Stomach (tissue), 4 donors: Measurements from ENCODE around the gene ITK.

ENCODE experiments used
- EP300 ChIP-seq: sonication (generic); formaldehyde crosslinking; IDR thresholded peaks from one replicate; pipeline ENCODE4 v1.6.1; 2017; ENCODE audit warnings: antibody characterized with exemption
- POLR2A ChIP-seq, 4 donors: fragments of 450-650 bp; IDR thresholded peaks; one replicate each; pipeline ENCODE4 v1.6.1; 2016; ENCODE audit warnings: antibody characterized with exemption in 4 of 4, control low read depth in 2 of 4, mild to moderate bottlenecking in 1 of 4, moderate library complexity in 1 of 4
- POLR2AphosphoS5 ChIP-seq, 3 donors: sonication (generic); formaldehyde crosslinking; IDR thresholded peaks; one replicate each; pipeline ENCODE4 v1.6.1; 2016; ENCODE audit warnings: antibody characterized with exemption in 3 of 3
- TF ChIP-seq, protein P1 (sequence below), 7 experiments: fragments of 450-650 bp in 4 of 7; fragments of 200-600 bp in 3 of 7; sonication (generic) in 3 of 7; IDR thresholded peaks; one replicate each; pipeline ENCODE4 v1.5.1; 2016 to 2019; ENCODE audit warnings: antibody characterized with exemption in 7 of 7, control low read depth in 2 of 7, mild to moderate bottlenecking in 1 of 7

DNA sequence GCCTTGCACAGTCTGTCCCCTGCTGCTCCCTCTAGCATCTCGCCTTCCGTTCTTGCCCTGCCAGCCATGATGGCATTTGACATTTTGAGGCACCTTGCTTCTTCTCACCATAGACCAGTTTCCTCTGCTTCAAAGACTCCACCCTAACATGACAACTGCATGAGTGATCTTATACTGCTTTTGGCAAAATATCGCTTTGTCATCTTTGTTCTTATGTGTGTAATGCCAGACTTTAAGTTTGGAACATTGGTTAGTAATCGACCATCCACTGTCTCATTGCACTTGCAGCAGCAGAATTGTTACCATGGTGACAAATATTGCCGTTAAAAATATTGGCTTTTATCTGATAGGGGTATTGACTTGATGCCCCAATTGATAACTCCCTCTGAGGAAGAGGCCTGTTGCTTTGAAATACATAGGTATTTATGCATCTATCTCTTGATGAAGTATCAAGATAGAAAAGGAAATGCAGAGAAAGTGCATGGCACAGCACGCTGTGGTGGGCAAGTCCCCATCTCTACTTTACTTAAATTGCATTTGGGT is 21.4 kb upstream of the ITK start:
- TF ChIP-seq, protein P1, sequence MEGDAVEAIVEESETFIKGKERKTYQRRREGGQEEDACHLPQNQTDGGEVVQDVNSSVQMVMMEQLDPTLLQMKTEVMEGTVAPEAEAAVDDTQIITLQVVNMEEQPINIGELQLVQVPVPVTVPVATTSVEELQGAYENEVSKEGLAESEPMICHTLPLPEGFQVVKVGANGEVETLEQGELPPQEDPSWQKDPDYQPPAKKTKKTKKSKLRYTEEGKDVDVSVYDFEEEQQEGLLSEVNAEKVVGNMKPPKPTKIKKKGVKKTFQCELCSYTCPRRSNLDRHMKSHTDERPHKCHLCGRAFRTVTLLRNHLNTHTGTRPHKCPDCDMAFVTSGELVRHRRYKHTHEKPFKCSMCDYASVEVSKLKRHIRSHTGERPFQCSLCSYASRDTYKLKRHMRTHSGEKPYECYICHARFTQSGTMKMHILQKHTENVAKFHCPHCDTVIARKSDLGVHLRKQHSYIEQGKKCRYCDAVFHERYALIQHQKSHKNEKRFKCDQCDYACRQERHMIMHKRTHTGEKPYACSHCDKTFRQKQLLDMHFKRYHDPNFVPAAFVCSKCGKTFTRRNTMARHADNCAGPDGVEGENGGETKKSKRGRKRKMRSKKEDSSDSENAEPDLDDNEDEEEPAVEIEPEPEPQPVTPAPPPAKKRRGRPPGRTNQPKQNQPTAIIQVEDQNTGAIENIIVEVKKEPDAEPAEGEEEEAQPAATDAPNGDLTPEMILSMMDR (IDR thresholded peaks at IDR 0.05), result no peak
- TF ChIP-seq POLR2A (IDR thresholded peaks at IDR 0.05) (no peak), EP300 (no peak), POLR2AphosphoS5 (IDR thresholded peaks at IDR 0.05) (no peak)
